HG02943 (cell line): ENCODE data around the gene ESPL1.

Experiments
- ATAC-seq: cut with Tn5 transposase; IDR thresholded peaks from one replicate; pipeline ENCODE4 v1.9.1; 2021; ENCODE audit warnings: mild to moderate bottlenecking, low read depth, moderate library complexity; ENCODE audit not compliant: unreplicated experiment

The ESPL1 gene

DNA sequence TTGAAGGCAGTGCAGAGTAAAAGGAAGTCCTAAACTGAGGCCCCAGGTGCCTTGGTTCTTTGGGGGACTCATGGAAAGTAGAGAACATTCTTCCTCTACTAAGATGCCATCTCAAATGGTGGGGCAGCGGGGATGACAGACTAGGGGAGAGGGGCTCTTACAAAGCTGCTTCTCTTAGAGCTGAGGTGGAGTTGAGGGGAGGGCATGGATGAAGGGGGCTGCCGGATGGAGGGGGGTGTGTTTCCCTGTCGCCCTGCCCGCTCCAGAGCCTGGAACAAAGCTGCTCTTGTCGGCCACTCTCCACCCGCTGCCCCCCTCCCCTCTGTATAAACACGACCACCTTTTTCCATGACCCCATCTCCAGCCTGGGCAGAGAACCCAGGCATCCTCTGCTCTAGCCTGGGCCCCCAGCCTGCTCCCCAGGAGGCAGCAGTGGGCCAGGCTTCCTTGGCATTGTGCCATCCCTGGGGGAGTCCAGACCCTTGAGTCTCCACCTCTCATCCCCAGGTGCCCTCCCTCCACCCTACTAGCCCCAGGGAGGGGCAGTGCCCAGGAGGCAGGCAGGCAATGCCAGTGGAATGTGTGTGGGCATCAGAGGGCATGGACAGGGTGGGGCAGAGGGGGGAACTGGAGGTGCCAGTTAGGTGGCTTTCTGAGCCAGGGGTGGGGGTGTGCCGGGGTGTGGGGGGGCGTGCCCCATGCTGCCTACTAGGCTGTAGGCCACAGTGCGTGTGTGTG, 37.8 kb upstream of the ESPL1 start:
- no peak for ATAC-seq

DNA sequence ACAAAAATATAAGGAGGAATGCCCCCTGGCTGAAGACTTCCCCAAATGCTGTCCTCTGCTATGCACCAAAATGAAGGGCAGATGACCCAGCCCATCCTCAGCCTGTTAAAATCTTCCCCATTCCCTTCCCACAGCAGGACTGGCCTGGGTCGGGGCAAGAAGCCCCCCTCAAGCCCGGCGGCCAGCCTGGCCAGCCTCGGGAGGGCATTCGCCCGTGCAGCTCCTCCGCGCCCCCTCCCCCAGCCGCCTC, 36.5 kb upstream of the ESPL1 start:
- no peak for ATAC-seq

DNA sequence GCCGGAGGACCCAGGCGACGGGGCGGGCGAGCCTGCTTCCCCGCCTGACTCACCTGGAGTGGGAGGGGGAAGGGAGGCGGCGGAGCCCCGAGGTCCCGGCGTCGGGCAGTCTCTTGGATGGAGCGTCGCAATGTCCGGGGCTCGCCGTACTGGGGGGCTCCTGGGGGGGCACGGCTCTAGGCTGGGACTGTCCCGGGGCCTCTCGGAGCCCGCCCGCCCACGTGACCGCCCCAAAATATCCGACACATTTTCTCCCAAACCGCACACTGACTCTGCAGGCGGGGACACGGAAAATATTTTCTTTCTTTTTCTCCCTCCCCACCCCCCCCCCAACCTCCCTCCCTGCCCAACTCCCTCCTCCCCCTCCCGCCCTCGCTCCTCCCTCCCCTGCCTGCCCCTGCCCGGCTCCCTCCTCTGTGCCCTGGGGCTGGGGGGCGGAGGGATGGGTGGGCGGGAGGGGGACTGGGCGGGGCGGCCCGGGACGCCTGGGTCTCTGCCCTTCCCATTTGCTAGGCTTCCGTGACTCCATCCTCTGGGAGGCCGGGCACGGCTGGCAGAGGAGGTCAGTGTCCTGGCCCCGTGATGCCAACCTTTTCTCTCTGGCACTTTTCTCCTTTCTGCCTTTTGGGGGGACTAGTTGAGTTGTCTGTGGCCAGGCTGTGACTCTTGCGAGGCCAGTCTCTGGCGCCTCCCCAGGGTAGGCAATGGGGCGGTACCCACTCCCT, 36.0 kb upstream of the ESPL1 start, which contains the start of gene RARG:
Gene RARG (minus strand): TSS at position 289 of the 725 bp plus-strand sequence. CDS start 4,664 bp downstream, outside the sequence.
- ATAC-seq = no peak

DNA sequence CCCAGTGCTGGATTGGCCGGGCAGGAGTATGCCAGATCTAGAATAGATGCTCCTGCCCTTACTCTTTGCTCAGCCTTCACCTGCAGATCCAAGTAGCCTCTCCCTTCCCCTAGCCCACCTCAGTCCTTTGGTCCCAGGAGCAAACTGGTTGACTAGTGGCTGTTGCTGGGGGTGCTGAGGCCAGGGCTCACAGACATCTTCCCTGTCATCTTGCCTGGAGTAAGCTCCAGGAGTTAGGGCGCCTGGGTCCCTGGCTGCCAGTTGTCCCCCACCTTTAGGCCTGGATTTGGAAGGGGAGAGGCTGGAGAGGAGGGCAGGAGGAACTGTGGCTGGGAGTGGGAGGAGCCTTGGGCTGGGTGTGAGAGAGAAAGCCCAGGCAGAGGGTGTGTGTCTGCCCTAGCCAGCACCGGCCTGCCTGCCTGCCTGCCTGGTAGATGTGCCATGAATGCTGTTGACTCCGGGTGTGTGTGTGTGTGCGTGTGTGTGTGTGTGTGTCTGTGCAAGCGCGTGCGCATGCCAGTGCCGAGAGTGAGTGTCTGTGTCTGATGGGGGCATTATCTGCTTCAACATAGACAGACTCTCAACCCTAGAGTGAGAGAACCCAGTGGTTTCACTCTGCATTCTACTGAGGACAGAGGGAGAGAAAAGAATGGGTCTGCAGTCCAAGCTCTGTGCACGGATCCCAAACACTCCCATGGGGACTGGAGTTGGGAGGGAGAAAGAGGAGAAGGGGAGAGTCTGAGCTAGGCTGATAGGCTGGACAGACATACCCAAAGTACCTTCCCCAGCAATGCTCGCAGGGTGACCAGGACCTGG, 35.2 kb upstream of the ESPL1 start:
- ATAC-seq = no peak

DNA sequence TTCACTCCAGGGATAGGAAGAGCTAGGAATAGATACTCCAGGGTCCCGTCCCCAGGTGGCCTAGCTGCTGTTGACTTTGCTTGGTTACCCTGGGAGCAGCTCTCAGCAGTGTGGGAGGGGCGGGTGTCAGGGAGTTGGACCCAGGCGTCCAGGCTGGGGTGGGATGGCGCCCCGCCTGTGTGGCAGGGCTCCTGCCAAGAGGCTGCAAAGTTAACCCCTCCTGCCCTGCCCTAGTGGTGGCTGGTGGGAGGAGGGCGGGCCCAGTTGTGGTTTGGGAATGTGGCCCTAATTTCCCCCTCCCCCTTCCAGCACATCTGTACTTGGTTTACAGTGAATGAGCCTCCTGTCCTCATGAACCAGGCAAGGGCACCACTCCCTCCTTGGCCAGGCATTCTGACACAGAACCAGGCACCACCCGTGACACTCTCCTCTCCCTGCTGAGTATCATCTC, 34.4 kb upstream of the ESPL1 start:
- no peak for ATAC-seq

DNA sequence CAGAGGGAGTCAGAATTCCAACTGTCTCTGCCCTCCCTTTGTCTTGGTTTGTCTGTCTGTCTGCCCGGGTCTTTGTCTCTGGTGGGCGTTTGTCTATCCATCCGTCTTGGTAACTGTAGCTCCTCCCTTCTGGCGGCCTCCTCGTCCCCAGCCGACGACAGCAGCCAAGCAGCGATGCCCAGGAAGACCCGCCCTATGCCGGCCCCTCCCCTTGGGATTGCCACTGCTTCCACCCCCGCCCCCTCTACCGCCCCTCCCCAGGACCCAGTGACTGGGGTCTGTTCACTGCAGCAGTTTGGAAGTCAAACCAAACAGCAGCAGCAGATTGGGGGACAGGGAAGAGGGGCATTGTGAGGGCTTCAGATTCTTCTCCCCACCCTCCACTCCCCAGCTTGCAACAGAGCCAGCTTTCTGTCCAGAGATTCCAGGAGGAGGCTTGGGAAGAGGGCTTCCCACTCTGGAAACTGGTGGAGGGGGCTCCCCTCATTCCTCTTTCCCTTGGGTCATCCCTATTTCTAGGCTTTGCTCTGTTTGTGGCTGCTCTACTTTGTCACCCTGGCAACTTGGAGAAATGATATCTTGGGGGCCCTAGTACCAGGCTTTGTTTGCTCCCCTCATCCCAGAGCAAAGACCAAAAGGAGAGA, 33.7 kb upstream of the ESPL1 start:
- ATAC-seq = no peak

DNA sequence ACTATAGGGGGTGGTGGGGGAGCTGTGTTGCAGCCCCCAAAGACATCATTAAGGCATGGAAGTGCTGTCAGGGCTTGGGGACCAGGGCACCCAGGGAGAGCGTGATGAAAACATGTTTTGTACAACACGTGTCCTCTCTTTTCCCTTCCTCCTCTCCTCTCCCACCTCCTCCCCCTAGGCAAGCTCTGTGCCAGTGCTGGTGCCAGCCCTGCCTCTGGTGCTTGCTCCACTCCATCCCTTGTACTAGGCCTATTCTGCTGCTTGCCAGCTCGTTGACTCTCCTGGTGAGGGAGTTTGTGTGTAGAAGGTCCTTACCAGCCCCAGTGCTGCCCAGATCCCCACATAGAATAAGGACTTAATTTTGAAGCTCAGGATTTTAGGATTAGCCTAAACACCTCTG, 32.9 kb upstream of the ESPL1 start:
- ATAC-seq = no peak

DNA sequence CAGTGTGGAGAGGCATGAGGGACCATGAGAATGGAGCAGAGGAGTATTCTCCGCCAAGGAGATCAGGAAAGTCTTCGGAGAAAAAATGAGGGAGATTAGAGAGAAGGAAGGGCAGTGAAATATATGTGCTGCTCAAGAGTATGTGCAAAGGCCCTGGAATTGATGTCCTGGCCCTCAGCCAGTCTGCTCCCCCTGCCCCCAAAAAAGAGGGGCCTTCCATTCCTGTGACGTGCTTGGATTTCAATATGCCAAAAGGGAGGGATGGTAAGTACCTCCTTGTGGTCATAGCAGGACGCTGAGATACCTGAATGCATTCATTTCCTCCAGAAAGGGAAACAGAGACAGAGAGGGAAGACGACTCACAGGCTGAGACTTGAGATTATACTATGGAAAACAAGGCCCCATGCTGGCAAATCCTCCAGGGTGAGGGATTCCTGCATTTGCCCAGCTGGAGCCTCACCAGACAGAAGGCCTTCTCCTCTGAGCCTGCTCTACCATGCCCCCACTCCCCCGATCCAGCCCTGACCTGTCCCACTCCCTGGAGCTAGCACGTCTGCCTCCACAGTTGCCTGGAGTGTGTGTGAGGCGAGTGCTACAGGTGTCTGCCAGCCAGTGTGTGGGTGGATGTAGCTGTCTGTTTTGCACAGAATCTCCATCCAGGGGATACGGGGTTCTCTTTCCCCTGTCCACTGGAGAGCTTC, 32.2 kb upstream of the ESPL1 start:
- no peak for ATAC-seq

DNA sequence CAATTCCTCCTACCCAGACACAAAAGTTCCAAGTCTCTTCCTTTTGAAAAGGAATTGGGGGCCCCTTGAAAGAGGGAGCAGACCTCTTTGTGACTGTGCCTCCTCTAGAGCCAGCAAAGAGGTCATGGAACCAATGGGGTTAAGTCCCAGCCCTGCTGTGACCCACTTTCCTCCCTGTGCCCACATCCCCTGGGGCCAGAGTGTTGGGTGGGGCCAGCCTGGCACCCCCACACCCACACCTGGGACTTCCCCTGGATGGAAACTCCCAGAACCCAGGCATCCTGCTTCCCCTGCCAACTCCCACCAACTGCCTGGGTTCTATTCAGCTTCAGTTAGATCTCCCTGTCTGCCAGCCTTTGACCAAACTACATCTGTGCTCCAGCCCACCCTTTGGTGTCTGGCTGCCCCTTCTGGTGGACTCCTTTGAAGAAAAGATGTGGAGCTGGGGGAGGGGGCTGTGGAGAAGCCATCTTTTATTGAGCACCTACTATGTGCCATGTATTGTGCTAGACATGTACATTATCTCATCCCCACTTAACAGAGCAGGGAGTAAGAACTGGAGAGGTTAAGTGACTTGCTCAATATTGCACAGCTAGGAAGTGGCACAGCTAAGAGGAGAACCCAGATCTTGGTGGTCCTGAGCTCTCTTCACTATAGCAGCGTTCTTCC, 31.5 kb upstream of the ESPL1 start:
- ATAC-seq = no peak

DNA sequence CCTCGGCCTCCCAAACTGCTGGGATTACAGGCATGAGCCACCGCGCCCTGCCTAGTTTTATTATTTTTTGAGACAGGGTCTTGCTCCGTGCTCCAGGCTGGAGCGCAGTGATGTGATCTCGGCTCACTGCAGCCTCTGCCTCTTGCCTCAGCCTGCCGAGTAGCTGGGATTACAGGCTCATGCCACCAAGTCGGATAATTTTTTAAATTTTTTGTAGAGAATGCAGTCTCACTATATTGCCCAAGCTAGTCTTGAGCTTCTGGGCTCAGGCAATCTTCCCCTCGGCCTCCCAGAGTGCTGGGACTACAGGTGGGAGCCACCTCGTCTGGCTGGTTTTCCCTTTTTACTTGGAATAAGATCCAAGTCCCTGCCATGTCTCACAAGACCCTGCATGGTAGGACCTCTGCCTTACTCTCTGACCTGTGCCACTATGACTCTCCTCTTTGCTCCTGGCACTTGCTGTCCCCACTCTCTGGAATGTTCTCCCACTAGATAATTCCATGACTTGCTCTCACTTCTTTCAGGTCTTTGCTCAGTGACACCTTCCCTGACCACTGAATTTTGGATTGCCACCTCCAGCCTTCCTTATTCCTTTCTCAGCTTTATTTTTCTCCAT, 28.3 kb upstream of the ESPL1 start:
- ATAC-seq = no peak

DNA sequence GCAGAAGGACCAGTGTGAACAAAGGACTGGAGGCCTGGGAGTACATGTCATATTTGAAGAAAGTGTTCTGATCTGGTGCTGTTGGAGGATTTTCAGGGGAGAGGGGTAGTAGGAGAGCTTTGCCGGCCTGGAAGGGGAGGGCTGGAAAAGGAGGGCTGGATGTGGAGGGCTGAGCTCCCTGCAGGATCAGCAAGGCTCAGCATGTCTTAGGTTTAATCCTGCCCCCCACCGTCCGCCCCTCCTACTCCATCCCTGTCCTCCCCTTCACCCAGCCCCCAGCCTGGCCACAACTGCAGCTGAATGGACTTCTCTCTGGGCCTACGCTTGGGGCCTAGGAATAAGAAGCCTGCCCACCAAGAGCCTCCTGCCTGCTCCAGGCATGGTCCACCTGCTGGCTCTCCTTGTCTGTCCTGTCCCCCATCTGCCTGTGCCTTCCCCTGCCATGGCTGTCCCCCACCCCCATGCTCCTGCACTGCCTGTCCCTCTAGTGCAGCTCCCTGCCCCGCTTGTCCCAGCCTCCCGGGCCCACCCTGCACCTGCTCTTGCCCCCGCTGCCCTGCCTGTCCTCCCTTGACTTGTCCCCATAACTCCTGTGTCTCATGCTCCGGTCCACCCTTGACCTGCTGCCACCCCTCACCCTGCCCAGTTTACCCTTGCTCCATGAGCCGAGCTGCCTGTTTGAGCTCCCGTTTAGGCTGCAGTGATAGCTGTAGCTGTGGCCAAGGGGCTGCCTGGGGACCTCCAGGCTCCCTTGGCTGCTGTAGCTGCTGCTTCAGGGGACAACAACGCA, 26.3 kb upstream of the ESPL1 start:
- ATAC-seq = no peak

DNA sequence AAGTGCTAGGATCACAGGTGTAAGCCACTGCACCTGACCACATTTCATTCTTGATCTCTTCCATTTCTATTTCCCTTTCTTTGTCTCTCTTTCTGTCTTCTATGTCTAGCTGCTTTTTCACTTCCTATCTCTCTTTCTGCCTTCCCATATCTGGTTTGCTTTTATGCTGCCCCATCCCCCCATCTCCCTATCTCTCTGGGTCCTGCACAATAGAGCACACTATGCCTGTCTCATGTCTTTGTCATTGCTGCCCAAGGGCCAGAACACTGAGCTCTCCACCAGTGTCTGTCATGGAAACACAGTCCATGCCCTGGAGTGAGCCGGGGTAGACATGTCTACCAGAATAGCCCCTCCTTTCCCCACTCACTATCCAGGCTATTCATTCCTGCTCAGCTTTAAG, 23.8 kb upstream of the ESPL1 start:
- no peak for ATAC-seq

DNA sequence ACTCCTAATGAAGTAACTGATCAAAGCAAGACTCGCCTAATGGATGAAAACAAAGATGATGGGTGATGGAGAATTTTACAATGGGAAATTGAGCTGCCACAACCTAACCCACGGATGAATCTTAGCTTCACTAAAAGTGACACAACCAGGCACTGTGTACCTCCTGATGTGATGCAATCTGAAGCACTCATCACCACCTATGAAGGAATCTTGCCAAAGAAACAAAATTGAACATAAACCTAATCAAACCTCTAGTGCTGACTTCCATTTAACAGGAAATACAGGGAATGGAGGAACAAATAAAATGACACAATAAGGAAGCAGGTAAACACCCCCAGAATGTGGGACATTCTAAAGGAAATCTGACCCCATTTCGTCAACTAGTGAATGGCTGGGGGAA, 22.8 kb upstream of the ESPL1 start:
- ATAC-seq = no peak

DNA sequence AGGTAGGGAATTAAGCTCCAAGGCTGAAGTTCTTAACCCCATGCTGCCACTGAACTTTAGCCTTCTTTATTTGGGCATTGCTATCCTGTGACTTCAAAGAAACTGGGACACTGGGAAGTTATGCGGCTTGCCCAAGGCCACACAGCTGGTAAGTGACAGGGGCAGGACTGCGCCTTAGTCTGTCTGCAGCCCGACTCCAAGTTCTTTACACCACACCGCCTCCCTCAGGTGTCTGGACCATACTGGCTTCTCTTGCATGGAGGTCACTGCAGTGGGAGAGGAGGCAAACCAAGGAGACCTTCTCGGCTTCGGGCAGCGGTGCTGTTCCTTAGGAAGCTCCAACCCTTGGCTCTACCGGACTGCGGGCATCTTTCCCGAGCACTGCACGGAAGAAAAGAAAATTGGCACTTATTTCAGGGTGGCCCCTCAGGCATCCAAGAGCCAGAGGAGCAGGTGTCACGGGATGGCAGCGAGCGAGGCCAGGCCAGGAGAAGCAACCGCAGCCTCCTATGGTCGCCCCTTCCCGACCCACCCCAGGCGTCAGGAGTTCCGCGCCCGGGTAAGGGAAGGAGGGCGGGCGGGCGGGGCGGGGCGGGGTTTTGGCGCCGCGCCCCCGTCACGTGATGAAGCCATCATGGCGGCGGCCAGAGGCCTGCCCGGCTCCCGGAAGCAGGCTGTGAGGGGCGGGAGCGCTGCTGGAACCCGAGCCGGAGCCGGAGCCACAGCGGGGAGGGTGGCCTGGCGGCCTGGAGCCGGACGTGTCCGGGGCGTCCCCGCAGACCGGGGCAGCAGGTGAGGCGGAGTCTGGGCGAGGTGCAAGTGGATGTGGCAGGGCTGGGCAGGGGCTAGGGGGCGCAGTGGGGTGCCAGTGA, 16.4 kb upstream of the ESPL1 start:
- peak; percentile 71 for ATAC-seq

DNA sequence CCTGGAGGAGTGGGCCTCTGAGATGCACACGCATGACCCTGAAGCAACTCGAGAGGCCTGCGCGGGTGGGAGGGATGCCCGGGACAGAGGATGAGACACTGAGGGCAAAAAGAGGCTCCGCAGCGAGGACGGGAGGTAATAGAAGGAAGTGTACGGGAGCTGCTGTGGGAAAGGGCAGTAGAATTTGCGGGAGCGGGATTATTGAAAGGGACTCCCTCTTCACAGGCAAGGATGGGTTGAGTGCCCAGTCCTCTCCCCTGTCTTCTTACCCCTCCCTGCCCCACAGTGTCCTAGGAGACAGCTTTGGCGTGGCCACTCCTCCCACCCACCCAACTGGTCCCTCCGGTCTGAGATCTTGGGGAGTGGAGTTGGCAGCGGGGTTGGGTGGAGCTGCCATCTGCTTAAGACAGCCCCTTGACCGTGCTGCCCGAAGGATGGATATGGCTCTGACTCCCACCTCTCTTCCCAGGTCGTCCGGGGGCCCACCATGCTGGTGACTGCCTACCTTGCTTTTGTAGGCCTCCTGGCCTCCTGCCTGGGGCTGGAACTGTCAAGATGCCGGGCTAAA, 15.7 kb upstream of the ESPL1 start:
- ATAC-seq = no peak

DNA sequence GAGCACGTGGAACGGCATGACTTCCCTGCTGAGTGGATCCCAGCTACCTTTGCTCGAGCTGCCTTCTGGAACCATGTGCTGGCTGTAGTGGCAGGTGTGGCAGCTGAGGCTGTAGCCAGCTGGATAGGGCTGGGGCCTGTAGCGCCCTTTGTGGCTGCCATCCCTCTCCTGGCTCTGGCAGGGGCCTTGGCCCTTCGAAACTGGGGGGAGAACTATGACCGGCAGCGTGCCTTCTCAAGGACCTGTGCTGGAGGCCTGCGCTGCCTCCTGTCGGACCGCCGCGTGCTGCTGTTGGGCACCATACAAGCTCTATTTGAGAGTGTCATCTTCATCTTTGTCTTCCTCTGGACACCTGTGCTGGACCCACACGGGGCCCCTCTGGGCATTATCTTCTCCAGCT, 14.8 kb upstream of the ESPL1 start:
- no peak for ATAC-seq

DNA sequence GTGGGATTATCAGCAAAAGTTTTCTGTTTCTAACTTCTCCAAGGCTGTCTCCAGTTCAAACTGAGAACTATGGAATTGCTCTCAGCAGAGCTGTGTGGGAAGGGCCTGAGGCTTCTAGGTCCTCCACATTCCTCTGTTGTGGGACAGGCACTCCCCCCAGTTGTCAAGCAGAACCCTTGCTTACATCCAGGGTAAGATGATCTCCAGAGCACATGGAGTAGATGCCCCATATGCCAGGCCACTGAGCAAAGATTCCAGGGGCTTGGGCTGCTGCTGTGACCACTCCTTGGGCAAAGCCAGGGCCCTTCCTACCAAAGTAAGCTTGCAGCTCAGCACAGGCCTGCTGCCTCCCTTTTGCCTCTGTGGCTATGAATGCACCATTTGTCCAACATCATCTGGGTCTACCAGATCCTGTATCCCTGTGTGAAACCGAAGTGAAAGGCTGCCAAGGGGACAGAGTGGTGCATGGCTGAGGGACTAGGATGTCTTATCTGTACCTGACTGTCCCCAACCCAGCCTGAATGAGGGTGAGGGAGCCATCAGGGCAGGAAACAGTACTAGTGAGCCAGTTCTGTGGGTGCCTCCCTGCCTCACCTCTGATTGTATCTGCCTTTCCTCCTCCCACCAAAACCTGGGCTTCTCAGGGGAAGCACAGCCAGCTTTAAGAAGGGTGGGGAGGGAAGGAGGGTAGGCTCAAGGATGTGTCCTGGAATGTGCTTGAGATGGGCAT, 13.1 kb upstream of the ESPL1 start:
- ATAC-seq = no peak
